BJ (cell line): ENCODE measurements around the gene UGT1A3. TPM values are rescaled to one million over a fixed set of nuclear protein-coding genes. Genes with fewer than 3 reads are reported as not detected.

Experiments
- CTCF ChIA-PET: fragments of 350-600 bp; formaldehyde crosslinking; extraction: SDS; loops from one replicate; lab custom pipeline; 2021; ENCODE audit warnings: antibody characterized with exemption, inconsistent platforms; lab: Yijun Ruan, JAX
- POLR2A ChIA-PET: fragments of 300-600 bp; sonication (Branson Sonifier 250); formaldehyde crosslinking; extraction: SDS; loops from one replicate; lab custom pipeline; 2021; ENCODE audit warnings: antibody characterized with exemption; lab: Charles Lee
- DNase-seq: peaks from one replicate; pipeline ENCODE4 v3.0.0-alpha.2; 2011; ENCODE audit warnings: low read depth
- H3K27me3 ChIP-seq: 2 replicates; pipeline ENCODE4 v1.6.0; 2011; ENCODE audit warnings: low read length; ENCODE audit not compliant: control insufficient read depth, insufficient read depth
- H3K36me3 ChIP-seq: 2 replicates; pipeline ENCODE4 v1.5.1; 2011; ENCODE audit warnings: low read length; ENCODE audit not compliant: control insufficient read depth, insufficient read depth
- H3K4me3 ChIP-seq: 2 replicates; pipeline ENCODE4 v1.5.1; 2011; ENCODE audit warnings: low read depth, mild to moderate bottlenecking, control low read depth, low read length
- CTCF ChIP-seq: IDR thresholded peaks from 2 replicates; pipeline ENCODE4 v1.5.1; 2011; ENCODE audit warnings: low read depth, mild to moderate bottlenecking, control low read depth, inconsistent platforms, low read length, moderate library complexity; ENCODE audit not compliant: insufficient read depth
- polyA plus RNA-seq: library from polyadenylated mRNA; depleted of rRNA; stranded (reverse); fragments of >200 nt; gene quantifications from 2 replicates; pipeline ENCODE4 v1.2.3, GENCODE V29; 2011

Gene UGT1A3
- polyA plus RNA-seq, 1 experiment, result not detected

- Histone ChIP-seq H3K27me3 (no peaks in the 10 kb centered on the region), H3K4me3 (no peak overlapping the region), H3K36me3 (no peaks in the 10 kb centered on the region)
- DNase-seq, result no peak
- no peak for TF ChIP-seq CTCF
- POLR2A ChIA-PET, result no interaction called here
- CTCF ChIA-PET, result no interaction called here
These were observed 40.4 kb downstream of the UGT1A3 start for GRCh38 chr2:233769260-233769659.

- H3K27me3 ChIP-seq, result no peaks in the 10 kb centered on the region
- ChIA-PET POLR2A (no interaction called here), CTCF (no interaction called here)
- TF ChIP-seq CTCF, result no peak
- no peak for DNase-seq
- H3K4me3 ChIP-seq, result no peak overlapping the region
- H3K36me3 ChIP-seq, result no peaks in the 10 kb centered on the region
These were observed 43.3 kb downstream of the UGT1A3 start for GRCh38 chr2:233772153-233772552.

- Histone ChIP-seq H3K36me3 (no peaks in the 10 kb centered on the region), H3K27me3 (no peaks in the 10 kb centered on the region), H3K4me3 (no peak overlapping the region)
- ChIA-PET POLR2A (no interaction called here), CTCF (no interaction called here)
- no peak for TF ChIP-seq CTCF
- no peak for DNase-seq
These were observed 43.7 kb downstream of the UGT1A3 start for GRCh38 chr2:233772583-233772982.

- no peaks in the 10 kb centered on the region for H3K27me3 ChIP-seq
- DNase-seq, result no peak
- ChIA-PET CTCF (no interaction called here), POLR2A (no interaction called here)
- no peak for TF ChIP-seq CTCF
- no peaks in the 10 kb centered on the region for H3K36me3 ChIP-seq
- H3K4me3 ChIP-seq, result no peak overlapping the region
These were observed 45.0 kb downstream of the UGT1A3 start for GRCh38 chr2:233773854-233774253.

- Histone ChIP-seq H3K4me3 (no peak overlapping the region), H3K36me3 (no peaks in the 10 kb centered on the region), H3K27me3 (no peaks in the 10 kb centered on the region)
- POLR2A ChIA-PET, result no interaction called here
- DNase-seq, result no peak
- CTCF ChIA-PET, result interaction anchor here (0.6 kb wide), 1 partner anchor 14 kb away, joined by 3 read pairs; no protein-coding TSS in a partner anchor
- TF ChIP-seq CTCF, result no peak
These were observed 46.6 kb downstream of the UGT1A3 start for GRCh38 chr2:233775414-233775813.
